K562 (cell line): ENCODE results near the gene SEL1L.

Experiments
- ATF1 ChIP-seq, 2 experiments: fragments of 450-650 bp in 1 of 2; IDR thresholded peaks; 2 replicates each; pipeline ENCODE4 v1.6.1; 2016; ENCODE audit warnings: missing compliant biosample characterization in 1 of 2, missing genetic modification characterization in 1 of 2
- CBX1 ChIP-seq: sonication (generic); IDR thresholded peaks from 2 replicates; pipeline ENCODE4 v1.6.1; 2016; ENCODE audit warnings: antibody characterized with exemption, low read depth, mild to moderate bottlenecking
- CTCF ChIP-seq, 3 experiments: IDR thresholded peaks in 2 of 3; conservative IDR thresholded peaks in 1 of 3; 2 replicates each; pipeline ENCODE4 v1.5.1; 2011 to 2012; ENCODE audit warnings: low read length in 3 of 3, mild to moderate bottlenecking in 3 of 3, control low read depth in 2 of 3, improper control_type of control experiment in 1 of 3, inconsistent platforms in 1 of 3, low read depth in 1 of 3, mixed read lengths in 1 of 3, moderate library complexity in 1 of 3; ENCODE audit not compliant: insufficient read depth in 2 of 3
- MAFG ChIP-seq: fragments of 450-650 bp; conservative IDR thresholded peaks from 2 replicates; pipeline ENCODE4 v1.6.1; 2016; ENCODE audit warnings: missing genetic modification characterization, missing compliant biosample characterization
- NFE2L1 ChIP-seq: fragments of 450-650 bp; IDR thresholded peaks from 2 replicates; pipeline ENCODE4 v1.6.1; 2016; ENCODE audit warnings: missing genetic modification characterization, low read depth, mild to moderate bottlenecking, missing compliant biosample characterization, moderate library complexity, borderline replicate concordance
- POLR2AphosphoS5 ChIP-seq: IDR thresholded peaks from 2 replicates; pipeline ENCODE4 v1.6.1; 2011; ENCODE audit warnings: mild to moderate bottlenecking, low read depth, low read length, moderate library complexity; ENCODE audit not compliant: control insufficient read depth, insufficient read depth
- PREB ChIP-seq: sonication (generic); formaldehyde crosslinking; IDR thresholded peaks from 2 replicates; pipeline ENCODE4 v1.8.1; 2023; ENCODE audit warnings: mild to moderate bottlenecking, missing genetic modification reagents
- RCOR1 ChIP-seq, 2 experiments: IDR thresholded peaks; 2 replicates each; pipeline ENCODE4 v1.6.1; 2012; ENCODE audit warnings: low read depth in 2 of 2, low read length in 2 of 2, borderline replicate concordance in 1 of 2, improper control_type of control experiment in 1 of 2
- REST ChIP-seq, 2 experiments: fragments of 450-650 bp; formaldehyde crosslinking in 1 of 2; IDR thresholded peaks; 2 replicates each; pipeline versions ENCODE4 v1.4.0 to v1.6.1; 2014 to 2020; ENCODE audit warnings: mild to moderate bottlenecking in 2 of 2, borderline replicate concordance in 1 of 2, low read depth in 1 of 2
- SRSF1 ChIP-seq: fragments of 200-400 bp; formaldehyde crosslinking; IDR thresholded peaks from 2 replicates; pipeline ENCODE4 v1.6.1; 2017; ENCODE audit warnings: mild to moderate bottlenecking, low read depth, low read length, moderate library complexity
- TEAD4 ChIP-seq, 2 experiments: sonication (generic) in 1 of 2; formaldehyde crosslinking in 1 of 2; IDR thresholded peaks; 2 replicates each; pipeline versions ENCODE4 v1.6.1 to v1.8.0; 2012 to 2022; ENCODE audit warnings: borderline replicate concordance in 1 of 2, inconsistent platforms in 1 of 2, low read length in 1 of 2, mild to moderate bottlenecking in 1 of 2, missing genetic modification reagents in 1 of 2
- ZNF253 ChIP-seq: fragments of 250-450 bp; sonication (Bioruptor Pico); conservative IDR thresholded peaks from 2 replicates; pipeline ENCODE4 v1.6.1; 2021; ENCODE audit warnings: mild to moderate bottlenecking
- ZNF449 ChIP-seq: fragments of 250-450 bp; sonication (Bioruptor Pico); IDR thresholded peaks from 2 replicates; pipeline ENCODE4 v1.8.0; 2022; ENCODE audit warnings: moderate library complexity, mild to moderate bottlenecking, inconsistent platforms

GRCh38 chr14:81450100-81450531 lies 83.5 kb downstream of the SEL1L start:
- TF ChIP-seq PREB (CRISPR knock-in tag) (no peak), SRSF1 (no peak), ZNF253 (CRISPR knock-in tag) (no peak), ATF1 (CRISPR knock-in tag; IDR thresholded peaks at IDR 0.05) (no peak), ATF1 (tag; IDR thresholded peaks at IDR 0.05) (no peak), RCOR1 (IDR thresholded peaks at IDR 0.05; ENCODE audit: borderline replicate concordance in 1 of 2, low read depth in 2 of 2, low read length in 2 of 2) (no peak), CTCF (IDR thresholded peaks at IDR 0.05 in 2 of 3, conservative IDR thresholded peaks at IDR 0.05 in 1 of 3; ENCODE audit: insufficient read depth in 2 of 3, low read depth in 1 of 3, low read length in 3 of 3) (no peak), MAFG (tag) (no peak), CBX1 (no peak), POLR2AphosphoS5 (no peak), NFE2L1 (tag) (no peak), REST (IDR thresholded peaks at IDR 0.05; ENCODE audit: borderline replicate concordance) (no peak), REST (CRISPR knock-in tag; IDR thresholded peaks at IDR 0.05; ENCODE audit: low read depth) (no peak), TEAD4 (IDR thresholded peaks at IDR 0.05; ENCODE audit: low read length) (no peak), TEAD4 (CRISPR knock-in tag; IDR thresholded peaks at IDR 0.05; ENCODE audit: borderline replicate concordance) (no peak), ZNF449 (CRISPR knock-in tag) (no peak)
